ENCODE measurements around the gene ARID1B.

ARID1B gene

GRCh38 chr6:157148391-157149323 is 371.5 kb downstream of the ARID1B start:
- CTCF ChIA-PET = interaction anchor here (1.7 kb wide), 1 partner anchor 102 kb away, joined by 4 read pairs; no protein-coding TSS in a partner anchor
- TF ChIP-seq, protein P1, sequence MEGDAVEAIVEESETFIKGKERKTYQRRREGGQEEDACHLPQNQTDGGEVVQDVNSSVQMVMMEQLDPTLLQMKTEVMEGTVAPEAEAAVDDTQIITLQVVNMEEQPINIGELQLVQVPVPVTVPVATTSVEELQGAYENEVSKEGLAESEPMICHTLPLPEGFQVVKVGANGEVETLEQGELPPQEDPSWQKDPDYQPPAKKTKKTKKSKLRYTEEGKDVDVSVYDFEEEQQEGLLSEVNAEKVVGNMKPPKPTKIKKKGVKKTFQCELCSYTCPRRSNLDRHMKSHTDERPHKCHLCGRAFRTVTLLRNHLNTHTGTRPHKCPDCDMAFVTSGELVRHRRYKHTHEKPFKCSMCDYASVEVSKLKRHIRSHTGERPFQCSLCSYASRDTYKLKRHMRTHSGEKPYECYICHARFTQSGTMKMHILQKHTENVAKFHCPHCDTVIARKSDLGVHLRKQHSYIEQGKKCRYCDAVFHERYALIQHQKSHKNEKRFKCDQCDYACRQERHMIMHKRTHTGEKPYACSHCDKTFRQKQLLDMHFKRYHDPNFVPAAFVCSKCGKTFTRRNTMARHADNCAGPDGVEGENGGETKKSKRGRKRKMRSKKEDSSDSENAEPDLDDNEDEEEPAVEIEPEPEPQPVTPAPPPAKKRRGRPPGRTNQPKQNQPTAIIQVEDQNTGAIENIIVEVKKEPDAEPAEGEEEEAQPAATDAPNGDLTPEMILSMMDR (IDR thresholded peaks at IDR 0.05; ENCODE audit: control extremely low read depth, extremely low read depth, low read depth, missing control alignments) = no peak
- DNase-seq (ENCODE audit: extremely low spot score) = no peak
- POLR2A ChIA-PET = no interaction called here

DNA sequence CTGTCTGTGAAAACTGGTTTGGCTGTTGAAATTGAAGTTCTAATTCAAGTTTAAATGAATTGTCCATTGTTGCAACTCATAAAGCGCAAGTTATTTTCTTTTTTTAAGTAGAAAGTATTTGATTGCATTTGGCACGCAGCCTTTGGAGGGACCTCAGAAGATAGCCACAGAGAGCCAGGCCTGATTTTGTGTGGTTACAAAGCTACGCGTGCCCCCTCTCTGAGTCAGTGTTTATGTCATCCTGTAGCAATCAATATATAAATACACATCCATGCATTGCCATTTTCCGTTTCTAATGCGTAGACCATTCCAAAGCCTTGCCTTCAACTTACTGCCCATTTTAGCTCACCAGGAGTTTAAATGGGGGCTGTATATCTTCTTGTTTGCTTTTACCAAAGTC is 372.9 kb downstream of the ARID1B start:
- DNase-seq (ENCODE audit: extremely low spot score) = no peak
- POLR2A ChIA-PET = no interaction called here
- CTCF ChIA-PET = interaction anchor here (1.1 to 1.7 kb wide), 2 partner anchors 34 to 104 kb away, joined by 3 to 4 read pairs; no protein-coding TSS in a partner anchor
- TF ChIP-seq, protein P1 (IDR thresholded peaks at IDR 0.05; ENCODE audit: control extremely low read depth, extremely low read depth, low read depth, missing control alignments) = no peak

GRCh38 chr6:157151029-157151428 is 373.9 kb downstream of the ARID1B start:
- ChIA-PET CTCF (interaction anchor here (1.1 kb wide), 1 partner anchor 124 kb away, joined by 4 read pairs; no protein-coding TSS in a partner anchor), POLR2A (no interaction called here)
- no peak for DNase-seq (ENCODE audit: extremely low spot score)
- TF ChIP-seq, protein P1 (IDR thresholded peaks at IDR 0.05; ENCODE audit: control extremely low read depth, extremely low read depth, low read depth, missing control alignments) = no peak

- TF ChIP-seq, protein P1 (IDR thresholded peaks at IDR 0.05; ENCODE audit: control extremely low read depth, extremely low read depth, low read depth, missing control alignments) = no peak
- ChIA-PET POLR2A (no interaction called here), CTCF (interaction anchor here (0.9 to 1.6 kb wide), 6 partner anchors 12 to 123 kb away, joined by 3 to 4 read pairs (median 3); no protein-coding TSS in a partner anchor)
- no peak for DNase-seq (ENCODE audit: extremely low spot score)
Measured at GRCh38 chr6:157151989-157152388, 374.8 kb downstream of the ARID1B start.

GRCh38 chr6:157152556-157152955 is 375.4 kb downstream of the ARID1B start:
- POLR2A ChIA-PET = no interaction called here
- TF ChIP-seq, protein P1 (IDR thresholded peaks at IDR 0.05; ENCODE audit: control extremely low read depth, extremely low read depth, low read depth, missing control alignments) = no peak
- CTCF ChIA-PET = interaction anchor here (0.9 to 1.6 kb wide), 5 partner anchors 13 to 118 kb away, joined by 3 to 4 read pairs (median 3); no protein-coding TSS in a partner anchor
- no peak for DNase-seq (ENCODE audit: extremely low spot score)

DNA sequence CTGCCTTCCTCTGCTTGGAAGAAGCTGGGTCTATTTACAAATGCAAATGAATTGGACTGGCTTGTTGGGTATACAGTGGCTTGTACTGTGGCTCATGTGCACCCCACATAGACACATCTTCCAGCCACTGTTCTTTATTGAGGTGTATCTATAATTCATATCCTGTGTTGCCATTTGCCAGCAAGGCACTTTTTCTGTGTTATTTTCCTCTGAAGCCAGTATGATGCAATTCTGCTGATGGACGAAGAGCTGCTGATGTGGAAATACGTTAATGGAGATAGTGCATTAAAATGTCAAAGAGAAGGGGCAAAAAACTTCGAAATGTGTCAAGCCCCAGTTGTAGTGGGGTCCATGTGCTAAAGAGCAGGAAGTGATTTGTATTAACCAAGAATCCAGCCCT is 378.6 kb downstream of the ARID1B start:
- TF ChIP-seq, protein P1 (IDR thresholded peaks at IDR 0.05; ENCODE audit: control extremely low read depth, extremely low read depth, low read depth, missing control alignments) = no peak
- ChIA-PET CTCF (interaction anchor here (1.2 to 2.3 kb wide), 4 partner anchors 10 to 34 kb away, joined by 3 to 6 read pairs (median 4); no protein-coding TSS in a partner anchor), POLR2A (no interaction called here)
- no peak for DNase-seq (ENCODE audit: extremely low spot score)

Measured in GM10248 (cell line).